H9 (cell line): ENCODE data around the gene ASTN1. TPM values are rescaled to one million over a fixed set of nuclear protein-coding genes. Genes with fewer than 3 reads are reported as not detected.

ENCODE experiments used
- DNase-seq: peaks from one replicate; pipeline ENCODE4 v3.0.0-alpha.2; 2017
- H2AFZ ChIP-seq: one replicate; pipeline ENCODE4 v1.6.1; 2013; ENCODE audit warnings: mild to moderate bottlenecking, low read length, control low read depth, moderate library complexity
- H2AK5ac ChIP-seq: 2 replicates; pipeline ENCODE4 v1.6.1; 2013; ENCODE audit warnings: low read length, control low read depth, mixed read lengths; ENCODE audit not compliant: insufficient read length
- H2BK120ac ChIP-seq: one replicate; pipeline ENCODE4 v1.6.1; 2013; ENCODE audit warnings: low read depth, mild to moderate bottlenecking, low read length, control low read depth, inconsistent platforms; ENCODE audit not compliant: poor library complexity, severe bottlenecking
- H2BK12ac ChIP-seq: 2 replicates; pipeline ENCODE4 v1.6.1; 2013; ENCODE audit warnings: low read length, control low read depth, mixed read lengths, low read depth; ENCODE audit not compliant: insufficient read length
- H2BK15ac ChIP-seq: 2 replicates; pipeline ENCODE4 v1.6.1; 2013; ENCODE audit warnings: low read depth, low read length, control low read depth
- H2BK20ac ChIP-seq: one replicate; pipeline ENCODE4 v1.6.1; 2013; ENCODE audit warnings: low read depth, mild to moderate bottlenecking, low read length, control low read depth, inconsistent platforms; ENCODE audit not compliant: poor library complexity, severe bottlenecking
- H2BK5ac ChIP-seq: 2 replicates; pipeline ENCODE4 v1.6.1; 2013; ENCODE audit warnings: low read length, control low read depth, mixed read lengths; ENCODE audit not compliant: insufficient read length
- H3K14ac ChIP-seq: 2 replicates; pipeline ENCODE4 v1.6.1; 2013; ENCODE audit warnings: low read length, control low read depth; ENCODE audit not compliant: insufficient read depth
- H3K18ac ChIP-seq: 2 replicates; pipeline ENCODE4 v1.6.1; 2013; ENCODE audit warnings: low read depth, mild to moderate bottlenecking, mixed read lengths, low read length, control low read depth; ENCODE audit not compliant: insufficient read length
- H3K23ac ChIP-seq: 2 replicates; pipeline ENCODE4 v1.6.1; 2013; ENCODE audit warnings: low read length, control low read depth, mixed read lengths, low read depth; ENCODE audit not compliant: insufficient read length
- H3K23me2 ChIP-seq: 2 replicates; pipeline ENCODE4 v1.6.1; 2013; ENCODE audit warnings: low read depth, mild to moderate bottlenecking, mixed read lengths, low read length, control low read depth; ENCODE audit not compliant: insufficient read length, poor library complexity, severe bottlenecking
- H3K27ac ChIP-seq: 2 replicates; pipeline ENCODE4 v1.5.1; 2013; ENCODE audit warnings: low read length, control low read depth, mixed read lengths, low read depth; ENCODE audit not compliant: insufficient read length
- H3K27me3 ChIP-seq: 2 replicates; pipeline ENCODE4 v1.6.1; 2013; ENCODE audit warnings: low read length, control low read depth, inconsistent platforms; ENCODE audit not compliant: insufficient read depth
- H3K4ac ChIP-seq: 2 replicates; pipeline ENCODE4 v1.6.1; 2013; ENCODE audit warnings: low read depth, mild to moderate bottlenecking, control low read depth, inconsistent platforms, low read length, moderate library complexity
- H3K4me1 ChIP-seq: 2 replicates; pipeline ENCODE4 v1.6.1; 2013; ENCODE audit warnings: low read length, control low read depth, inconsistent platforms; ENCODE audit not compliant: insufficient read depth
- H3K4me2 ChIP-seq: 2 replicates; pipeline ENCODE4 v1.6.1; 2013; ENCODE audit warnings: low read length, control low read depth, mixed read lengths; ENCODE audit not compliant: insufficient read length, insufficient read depth
- H3K56ac ChIP-seq: 2 replicates; pipeline ENCODE4 v1.6.1; 2013; ENCODE audit warnings: low read depth, mild to moderate bottlenecking, mixed read lengths, low read length, control low read depth; ENCODE audit not compliant: insufficient read length
- H3K79me1 ChIP-seq: 2 replicates; pipeline ENCODE4 v1.6.1; 2013; ENCODE audit warnings: low read depth, mild to moderate bottlenecking, moderate library complexity, low read length, control low read depth, inconsistent platforms; ENCODE audit not compliant: insufficient read depth, poor library complexity, severe bottlenecking
- H3K79me2 ChIP-seq: 2 replicates; pipeline ENCODE4 v1.6.1; 2013; ENCODE audit warnings: low read length, control low read depth, inconsistent platforms; ENCODE audit not compliant: insufficient read depth
- H3K9ac ChIP-seq: 2 replicates; pipeline ENCODE4 v1.6.1; 2013; ENCODE audit warnings: low read length, control low read depth, mixed read lengths; ENCODE audit not compliant: insufficient read length; ENCODE audit errors: extremely low read depth
- H3K9me3 ChIP-seq: one replicate; pipeline ENCODE4 v1.6.1; 2013; ENCODE audit warnings: low read depth, low read length, inconsistent platforms; ENCODE audit not compliant: control insufficient read depth
- H3T11ph ChIP-seq: one replicate; pipeline ENCODE4 v1.6.1; 2013; ENCODE audit warnings: mild to moderate bottlenecking, low read length, control low read depth, inconsistent platforms
- H4K20me1 ChIP-seq: one replicate; pipeline ENCODE4 v1.6.1; 2013; ENCODE audit not compliant: control insufficient read depth, insufficient read length, insufficient read depth
- H4K5ac ChIP-seq: 2 replicates; pipeline ENCODE4 v1.6.1; 2013; ENCODE audit warnings: low read depth, mild to moderate bottlenecking, mixed read lengths, low read length, control low read depth; ENCODE audit not compliant: insufficient read length
- H4K8ac ChIP-seq: replicated peaks from 2 replicates; pipeline ENCODE4 v1.6.1; 2013; ENCODE audit warnings: low read length, control low read depth, mixed read lengths, low read depth; ENCODE audit not compliant: insufficient read length
- H4K91ac ChIP-seq: 2 replicates; pipeline ENCODE4 v1.6.1; 2013; ENCODE audit warnings: low read depth, mild to moderate bottlenecking, moderate library complexity, mixed read lengths, low read length, control low read depth; ENCODE audit not compliant: insufficient read length
- H3K27ac Mint-ChIP-seq, 3 experiments: 2 replicates in 2 of 3; 3 replicates in 1 of 3; pipeline ENCODE4 v1.8.0; 2020 to 2021; ENCODE audit warnings: mixed read lengths in 3 of 3, mild to moderate bottlenecking in 1 of 3, moderate library complexity in 1 of 3
- H3K27me3 Mint-ChIP-seq: 2 replicates; pipeline ENCODE4 v1.8.0; 2021; ENCODE audit warnings: low read depth, mild to moderate bottlenecking, moderate library complexity, mixed read lengths
- H3K36me3 Mint-ChIP-seq, 3 experiments: 2 replicates in 2 of 3; 3 replicates in 1 of 3; pipeline ENCODE4 v1.8.0; 2020 to 2021; ENCODE audit warnings: low read depth in 3 of 3, mixed read lengths in 3 of 3; ENCODE audit not compliant: insufficient read depth in 1 of 3
- H3K4me1 Mint-ChIP-seq, 2 experiments: 2 replicates each; pipeline ENCODE4 v1.8.0; 2020; ENCODE audit warnings: mixed read lengths in 2 of 2
- H3K4me3 Mint-ChIP-seq, 2 experiments: 2 replicates in 1 of 2; 3 replicates in 1 of 2; pipeline ENCODE4 v1.8.0; 2020 to 2021; ENCODE audit warnings: mild to moderate bottlenecking in 2 of 2, mixed read lengths in 2 of 2, moderate library complexity in 1 of 2
- H3K9me3 Mint-ChIP-seq, 2 experiments: 2 replicates in 1 of 2; 3 replicates in 1 of 2; pipeline ENCODE4 v1.8.0; 2020; ENCODE audit warnings: mild to moderate bottlenecking in 2 of 2, mixed read lengths in 2 of 2, moderate library complexity in 1 of 2
- WGBS: extraction: QIAGEN DNeasy Blood & Tissue Kit; methylation state at CpG from one replicate; pipeline ENCODE4 v1.1.7; 2013; ENCODE audit warnings: missing lambda C conversion rate, low lambda C conversion rate, mixed read lengths; ENCODE audit not compliant: insufficient read length; ENCODE audit errors: extremely low coverage; 5-methylcytosine and 5-hydroxymethylcytosine counted together
- total RNA-seq: library from RNA; stranded (reverse); gene quantifications from 2 replicates; pipeline ENCODE4 v1.2.1, GENCODE V29; 2021
- TF ChIP-seq, protein P1 (sequence below): fragments of 200-600 bp; sonication (generic); conservative IDR thresholded peaks from 3 replicates; pipeline ENCODE4 v1.8.0; 2021; ENCODE audit warnings: antibody characterized with exemption, mild to moderate bottlenecking

Gene ASTN1
- total RNA-seq, 1 experiment from 2014 or later = 0.98 TPM

DNA sequence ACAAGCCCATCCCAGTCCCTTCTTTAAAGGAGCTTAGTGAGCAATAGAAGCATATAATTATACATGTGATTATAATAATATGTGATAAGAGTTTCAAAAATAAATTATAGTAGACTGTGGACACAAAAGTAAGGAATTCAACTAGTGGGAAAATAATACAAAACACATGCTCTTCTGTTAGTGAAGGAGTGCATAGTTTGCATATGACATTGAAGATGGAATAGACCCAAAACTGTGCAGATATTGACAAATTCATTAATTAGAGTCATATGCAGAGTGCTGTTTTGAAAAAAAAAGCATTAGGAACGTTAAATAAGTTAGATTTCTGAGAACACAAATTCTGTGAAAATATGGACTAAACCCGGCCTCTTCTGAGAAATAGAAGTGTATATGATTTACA, 278.8 kb downstream of the ASTN1 start:
- Histone ChIP-seq H3T11ph (no peak overlapping the region), H3K9me3 (no peaks in the 10 kb centered on the region), H4K8ac (no peak overlapping the region), H3K18ac (no peak overlapping the region), H3K79me1 (no peaks in the 10 kb centered on the region), H4K20me1 (no peaks in the 10 kb centered on the region), H3K4me1 (no peaks in the 10 kb centered on the region), H2AFZ (no peak overlapping the region), H4K5ac (no peak overlapping the region), H2BK120ac (no peak overlapping the region), H3K9ac (no peak overlapping the region), H3K14ac (no peak overlapping the region), H3K27me3 (no peaks in the 10 kb centered on the region), H2AK5ac (no peak overlapping the region), H3K27ac (no peak overlapping the region), H3K4ac (no peak overlapping the region), H3K4me2 (no peak overlapping the region), H4K91ac (no peak overlapping the region), H2BK12ac (no peak overlapping the region), H3K79me2 (no peaks in the 10 kb centered on the region), H2BK20ac (no peak overlapping the region), H2BK5ac (no peak overlapping the region), H3K56ac (no peak overlapping the region), H2BK15ac (no peak overlapping the region), H3K23me2 (no peaks in the 10 kb centered on the region), H3K23ac (no peak overlapping the region)
- Mint-ChIP-seq H3K27me3 (peaks cover 8% of the 10 kb centered on the region), H3K27ac (no peak overlapping the region), H3K9me3 (no peaks in the 10 kb centered on the region), H3K4me3 (no peak overlapping the region), H3K4me1 (no peaks in the 10 kb centered on the region), H3K36me3 (no peaks in the 10 kb centered on the region; a peak in 1 of 7 replicates)
- no peak for DNase-seq
- no CpG with 5 or more reads among the region's 2 CpGs for WGBS
- TF ChIP-seq, protein P1, sequence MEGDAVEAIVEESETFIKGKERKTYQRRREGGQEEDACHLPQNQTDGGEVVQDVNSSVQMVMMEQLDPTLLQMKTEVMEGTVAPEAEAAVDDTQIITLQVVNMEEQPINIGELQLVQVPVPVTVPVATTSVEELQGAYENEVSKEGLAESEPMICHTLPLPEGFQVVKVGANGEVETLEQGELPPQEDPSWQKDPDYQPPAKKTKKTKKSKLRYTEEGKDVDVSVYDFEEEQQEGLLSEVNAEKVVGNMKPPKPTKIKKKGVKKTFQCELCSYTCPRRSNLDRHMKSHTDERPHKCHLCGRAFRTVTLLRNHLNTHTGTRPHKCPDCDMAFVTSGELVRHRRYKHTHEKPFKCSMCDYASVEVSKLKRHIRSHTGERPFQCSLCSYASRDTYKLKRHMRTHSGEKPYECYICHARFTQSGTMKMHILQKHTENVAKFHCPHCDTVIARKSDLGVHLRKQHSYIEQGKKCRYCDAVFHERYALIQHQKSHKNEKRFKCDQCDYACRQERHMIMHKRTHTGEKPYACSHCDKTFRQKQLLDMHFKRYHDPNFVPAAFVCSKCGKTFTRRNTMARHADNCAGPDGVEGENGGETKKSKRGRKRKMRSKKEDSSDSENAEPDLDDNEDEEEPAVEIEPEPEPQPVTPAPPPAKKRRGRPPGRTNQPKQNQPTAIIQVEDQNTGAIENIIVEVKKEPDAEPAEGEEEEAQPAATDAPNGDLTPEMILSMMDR = no peak
